Subcutaneous abdominal adipose tissue (tissue), 5 donors: ENCODE results near the gene GPC5.
"Not testable (repeated sequence)": the region's sequence is repeated elsewhere in the genome, so short reads cannot be mapped to it uniquely, and the experiment has no call there.

ENCODE experiments used
- H3K27ac ChIP-seq: one replicate; pipeline ENCODE4 v1.7.0; 2013; ENCODE audit warnings: low read depth, mild to moderate bottlenecking, inconsistent platforms, low read length, moderate library complexity
- H3K27me3 ChIP-seq, 5 donors: one replicate each; pipeline ENCODE4 v1.7.0; 2013; ENCODE audit warnings: low read length in 5 of 5, inconsistent platforms in 1 of 5; ENCODE audit not compliant: control insufficient read depth in 5 of 5, insufficient read depth in 4 of 5
- H3K36me3 ChIP-seq, 5 donors: one replicate each; pipeline ENCODE4 v1.7.0; 2013; ENCODE audit warnings: low read length in 5 of 5; ENCODE audit not compliant: control insufficient read depth in 5 of 5, insufficient read depth in 5 of 5
- H3K4me1 ChIP-seq, 5 donors: one replicate each; pipeline ENCODE4 v1.7.0; 2013; ENCODE audit warnings: low read length in 5 of 5, mild to moderate bottlenecking in 3 of 5, moderate library complexity in 1 of 5; ENCODE audit not compliant: control insufficient read depth in 5 of 5, insufficient read depth in 5 of 5
- H3K4me3 ChIP-seq, 5 donors: one replicate each; pipeline ENCODE4 v1.7.0; 2013; ENCODE audit warnings: low read length in 5 of 5, low read depth in 1 of 5
- H3K9ac ChIP-seq, 5 donors: one replicate each; pipeline ENCODE4 v1.7.0; 2013; ENCODE audit warnings: low read length in 5 of 5, mild to moderate bottlenecking in 4 of 5, moderate library complexity in 3 of 5
- H3K9me3 ChIP-seq, 5 donors: one replicate each; pipeline ENCODE4 v1.7.0; 2013; ENCODE audit warnings: low read length in 5 of 5; ENCODE audit not compliant: control insufficient read depth in 5 of 5
- donor health status: healthy.
- donor health status: healthy.
- donor health status: healthy.
- donor health status: healthy.
- donor health status: healthy.

The GPC5 gene

GRCh38 chr13:92671821-92672220, 1273.4 kb downstream of the GPC5 start:
- H3K27me3 ChIP-seq = no peaks in the 10 kb centered on the region
- H3K27ac ChIP-seq = no peak overlapping the region
- H3K9ac ChIP-seq = no peak overlapping the region
- H3K36me3 ChIP-seq = no peaks in the 10 kb centered on the region
- H3K9me3 ChIP-seq = peaks cover 0 to 2% (median 0%) of the 10 kb centered on the region in 5 donors
- H3K4me1 ChIP-seq = no peaks in the 10 kb centered on the region
- H3K4me3 ChIP-seq = no peak overlapping the region

GRCh38 chr13:92676246-92676645, 1277.8 kb downstream of the GPC5 start:
- no peaks in the 10 kb centered on the region for H3K27me3 ChIP-seq
- H3K27ac ChIP-seq = no peak overlapping the region
- no peaks in the 10 kb centered on the region for H3K4me1 ChIP-seq
- H3K9ac ChIP-seq = no peak overlapping the region
- no peak overlapping the region for H3K4me3 ChIP-seq
- H3K9me3 ChIP-seq = peaks cover 0 to 2% (median 0%) of the 10 kb centered on the region in 5 donors
- H3K36me3 ChIP-seq = no peaks in the 10 kb centered on the region

- Histone ChIP-seq H3K27ac (no peak overlapping the region), H3K9ac (no peak overlapping the region), H3K9me3 (peaks cover 0 to 2% (median 0%) of the 10 kb centered on the region in 5 donors), H3K4me3 (no peak overlapping the region), H3K36me3 (no peaks in the 10 kb centered on the region), H3K4me1 (no peaks in the 10 kb centered on the region), H3K27me3 (no peaks in the 10 kb centered on the region)
Observed at GRCh38 chr13:92677571-92677970, 1279.2 kb downstream of the GPC5 start.

- Histone ChIP-seq H3K9me3 (no peaks in the 10 kb centered on the region), H3K9ac (no peak overlapping the region), H3K27ac (no peak overlapping the region), H3K4me1 (no peaks in the 10 kb centered on the region), H3K36me3 (no peaks in the 10 kb centered on the region), H3K4me3 (no peak overlapping the region), H3K27me3 (no peaks in the 10 kb centered on the region)
Observed at GRCh38 chr13:92679602-92680001, 1281.2 kb downstream of the GPC5 start.

DNA sequence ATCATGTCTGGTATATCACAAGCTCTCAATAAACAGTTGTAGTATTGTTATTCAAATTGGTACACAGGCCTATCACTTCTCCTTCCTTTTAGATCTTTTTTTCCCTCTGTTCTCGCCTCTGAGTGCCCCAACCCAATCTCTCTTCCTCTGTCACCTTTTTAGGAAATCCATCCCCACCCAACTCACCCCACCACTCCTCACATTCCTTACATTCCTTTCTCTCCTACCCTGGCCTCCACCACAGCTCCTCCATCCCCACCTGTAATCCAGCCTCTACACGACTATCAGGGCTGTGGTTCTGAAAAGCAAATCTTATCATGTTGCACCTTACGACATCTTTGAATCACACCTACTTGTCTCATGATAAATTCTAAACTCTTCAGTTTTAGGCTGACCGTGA, 1282.8 kb downstream of the GPC5 start:
- Histone ChIP-seq H3K9ac (no peak overlapping the region), H3K36me3 (no peaks in the 10 kb centered on the region), H3K27me3 (no peaks in the 10 kb centered on the region), H3K27ac (no peak overlapping the region), H3K4me3 (no peak overlapping the region), H3K4me1 (no peaks in the 10 kb centered on the region), H3K9me3 (no peaks in the 10 kb centered on the region)

- Histone ChIP-seq H3K4me1 (no peaks in the 10 kb centered on the region), H3K27me3 (no peaks in the 10 kb centered on the region), H3K9me3 (no peaks in the 10 kb centered on the region), H3K9ac (no peak overlapping the region), H3K36me3 (no peaks in the 10 kb centered on the region), H3K4me3 (no peak overlapping the region), H3K27ac (no peak overlapping the region)
Observed at GRCh38 chr13:92682832-92683517, 1284.6 kb downstream of the GPC5 start.

DNA sequence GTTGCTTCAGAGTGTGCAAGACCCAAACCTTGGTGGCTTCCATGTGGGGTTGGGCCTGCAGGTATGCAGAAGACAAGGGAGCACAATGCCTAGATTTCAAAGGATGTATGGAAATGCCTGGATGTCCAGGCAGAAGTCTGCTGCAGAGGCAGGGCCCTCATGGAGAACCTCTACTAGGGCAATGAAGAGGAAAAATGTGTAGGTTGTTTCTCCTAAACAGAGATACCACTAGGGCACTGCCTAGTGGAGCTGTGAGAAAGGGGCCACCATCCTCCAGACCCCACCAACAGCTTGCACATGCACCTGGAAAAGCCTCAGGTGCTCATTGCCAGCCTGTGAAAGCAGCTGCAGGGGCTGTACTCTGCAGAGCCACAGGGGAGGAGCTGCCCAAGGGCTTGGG, 1295.6 kb downstream of the GPC5 start:
- Histone ChIP-seq H3K36me3 (no peaks in the 10 kb centered on the region), H3K4me1 (no peaks in the 10 kb centered on the region), H3K9me3 (peaks cover 0 to 11% (median 7%) of the 10 kb centered on the region in 5 donors), H3K27me3 (no peaks in the 10 kb centered on the region), H3K27ac (no peak overlapping the region), H3K9ac (no peak overlapping the region), H3K4me3 (no peak overlapping the region)

GRCh38 chr13:92695827-92696226, 1297.4 kb downstream of the GPC5 start:
- not testable (repeated sequence) for H3K9ac ChIP-seq, H3K4me3 ChIP-seq, H3K27me3 ChIP-seq, H3K4me1 ChIP-seq, H3K27ac ChIP-seq, H3K36me3 ChIP-seq
- peaks cover 0 to 11% (median 7%) of the 10 kb centered on the region in 5 donors for H3K9me3 ChIP-seq

DNA sequence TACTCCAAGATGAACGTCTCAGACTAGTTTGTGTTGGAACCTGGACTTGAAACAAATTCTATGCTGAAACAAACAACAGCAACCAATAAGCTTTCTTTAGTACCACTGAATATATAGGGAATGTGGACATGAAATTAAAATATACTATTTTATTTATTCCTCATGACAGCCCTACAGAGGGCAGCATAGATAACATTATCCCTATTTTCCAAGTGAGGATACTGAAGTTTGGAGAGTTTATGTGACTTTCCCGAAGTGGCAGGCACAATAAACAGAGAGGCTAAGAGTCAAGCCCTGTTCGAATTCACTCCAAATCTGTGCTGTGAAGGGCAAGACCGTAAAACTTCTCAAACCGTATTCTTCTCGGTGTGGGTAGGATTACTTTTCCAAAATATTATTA, 1318.3 kb downstream of the GPC5 start:
- Histone ChIP-seq H3K27me3 (no peaks in the 10 kb centered on the region), H3K9ac (no peak overlapping the region), H3K36me3 (no peaks in the 10 kb centered on the region), H3K4me3 (no peak overlapping the region), H3K9me3 (peaks cover 0 to 3% (median 0%) of the 10 kb centered on the region in 5 donors), H3K27ac (no peak overlapping the region), H3K4me1 (no peaks in the 10 kb centered on the region)

DNA sequence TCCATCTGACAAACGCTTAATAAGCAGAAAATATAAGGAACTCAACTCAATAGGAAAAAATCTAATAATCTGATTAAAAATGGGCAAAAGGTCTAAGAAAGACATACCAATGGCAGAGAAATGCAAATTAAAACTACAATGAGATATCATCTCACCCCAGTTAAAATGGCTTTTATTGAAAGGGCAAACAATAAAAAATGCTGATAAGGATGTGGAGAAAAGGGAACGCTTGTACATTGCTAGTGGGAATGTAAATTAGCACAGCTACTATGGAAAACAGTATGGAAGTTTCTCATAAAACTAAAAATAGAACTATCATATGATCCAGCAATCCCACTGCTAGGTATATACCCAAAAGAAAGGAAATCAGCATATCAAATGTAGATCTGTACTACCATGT, 1319.4 kb downstream of the GPC5 start:
- no peak overlapping the region for H3K4me3 ChIP-seq
- H3K27ac ChIP-seq = no peak overlapping the region
- peaks cover 0 to 2% (median 0%) of the 10 kb centered on the region in 5 donors for H3K9me3 ChIP-seq
- H3K4me1 ChIP-seq = no peaks in the 10 kb centered on the region
- no peak overlapping the region for H3K9ac ChIP-seq
- no peaks in the 10 kb centered on the region for H3K27me3 ChIP-seq
- no peaks in the 10 kb centered on the region for H3K36me3 ChIP-seq
